Common myeloid progenitor, CD34-positive (primary cell): ENCODE data around the gene SUFU.

ENCODE experiments used
- CTCF ChIA-PET: fragments of 350-600 bp; sonication (Branson Sonifier 250); formaldehyde crosslinking; loops from one replicate; lab custom pipeline; 2021; ENCODE audit warnings: antibody characterized with exemption; lab: Charles Lee
- POLR2A ChIA-PET: fragments of 350-600 bp; sonication (Branson Sonifier 250); formaldehyde crosslinking; loops from one replicate; lab custom pipeline; 2021; ENCODE audit warnings: antibody characterized with exemption; lab: Charles Lee
- DNase-seq, 3 donors: peaks; one replicate each; pipeline versions ENCODE4 v3.0.0 to v3.0.0-alpha.2; 2013
- H3K27ac ChIP-seq, 2 experiments: 1 replicate in 1 of 2; 2 replicates in 1 of 2; pipeline ENCODE4 v1.7.0; 2013; ENCODE audit warnings: inconsistent platforms in 2 of 2, low read length in 2 of 2, mild to moderate bottlenecking in 2 of 2, low read depth in 1 of 2, moderate library complexity in 1 of 2; ENCODE audit not compliant: severe bottlenecking in 2 of 2, insufficient read depth in 1 of 2, poor library complexity in 1 of 2
- H3K27me3 ChIP-seq, 5 experiments: replicated peaks in 2 of 5; 1 replicate in 3 of 5; 2 replicates in 2 of 5; pipeline versions ENCODE4 v1.6.1 to v1.7.0; 2013; ENCODE audit warnings: low read length in 4 of 5, mild to moderate bottlenecking in 2 of 5, moderate library complexity in 2 of 5, inconsistent platforms in 1 of 5; ENCODE audit not compliant: insufficient read depth in 5 of 5, control insufficient read depth in 4 of 5
- H3K36me3 ChIP-seq, 4 experiments: 1 replicate in 2 of 4; 2 replicates in 2 of 4; pipeline versions ENCODE4 v1.6.1 to v1.7.0; 2013; ENCODE audit warnings: low read length in 3 of 4, control low read depth in 1 of 4, mild to moderate bottlenecking in 1 of 4; ENCODE audit not compliant: control insufficient read depth in 4 of 4, insufficient read depth in 4 of 4
- H3K4me1 ChIP-seq, 4 experiments: 1 replicate in 3 of 4; 2 replicates in 1 of 4; pipeline versions ENCODE4 v1.6.1 to v1.7.1; 2013; ENCODE audit warnings: low read length in 3 of 4, mild to moderate bottlenecking in 3 of 4, control low read depth in 1 of 4, inconsistent platforms in 1 of 4, moderate library complexity in 1 of 4; ENCODE audit not compliant: control insufficient read depth in 4 of 4, insufficient read depth in 4 of 4; ENCODE audit errors: control extremely low read depth in 1 of 4
- H3K4me3 ChIP-seq, 7 experiments: 1 replicate in 4 of 7; 2 replicates in 3 of 7; pipeline versions ENCODE4 v1.5.1 to v1.7.0; 2013; ENCODE audit warnings: mild to moderate bottlenecking in 7 of 7, low read length in 6 of 7, moderate library complexity in 6 of 7, inconsistent platforms in 2 of 7, low read depth in 2 of 7, control low read depth in 1 of 7; ENCODE audit not compliant: insufficient read depth in 4 of 7, control insufficient read depth in 1 of 7; ENCODE audit errors: extremely low read depth in 1 of 7
- H3K9me3 ChIP-seq, 5 experiments: 1 replicate in 4 of 5; 2 replicates in 1 of 5; pipeline versions ENCODE4 v1.6.1 to v1.7.1; 2013; ENCODE audit warnings: low read length in 4 of 5, mild to moderate bottlenecking in 2 of 5, inconsistent platforms in 1 of 5, low read depth in 1 of 5, moderate library complexity in 1 of 5; ENCODE audit not compliant: control insufficient read depth in 4 of 5, insufficient read depth in 2 of 5; ENCODE audit errors: control extremely low read depth in 1 of 5
- WGBS: methylation state at CpG from one replicate; pipeline ENCODE4 v1.1.5; 2013; ENCODE audit not compliant: insufficient coverage; 5-methylcytosine and 5-hydroxymethylcytosine counted together

SUFU gene

DNA sequence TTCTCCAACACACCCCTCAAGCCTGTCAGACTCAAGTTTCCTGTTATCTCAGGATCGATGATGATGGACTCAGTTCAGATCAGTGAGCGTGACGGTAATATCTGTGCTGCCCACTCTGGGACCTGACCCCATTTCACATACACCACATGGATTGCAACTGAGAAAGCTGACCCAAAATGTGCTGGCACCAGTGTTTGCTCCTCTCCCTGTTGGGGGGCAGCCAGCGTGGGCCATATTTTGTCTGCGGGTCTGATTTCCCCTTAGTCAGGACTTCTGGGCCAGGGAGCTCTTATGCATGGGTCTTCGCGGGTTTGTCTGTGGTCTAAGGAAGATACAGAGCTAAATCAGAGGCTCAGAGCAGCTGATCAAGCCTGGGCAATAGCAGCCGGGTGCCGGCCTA is 97.9 kb downstream of the SUFU start:
- POLR2A ChIA-PET: interaction anchor here (1.2 to 2.7 kb wide), 2 partner anchors 10 to 43 kb away, joined by 3 to 10 read pairs; partner anchors contain the start of gene TRIM8
- WGBS: 87% methylated on average over 4 of the region's 9 CpGs
- Histone ChIP-seq H3K4me3 (no peak overlapping the region), H3K27me3 (no peaks in the 10 kb centered on the region), H3K4me1 (peaks cover 13 to 94% (median 84%) of the 10 kb centered on the region in 4 experiments), H3K36me3 (peaks cover 0 to 10% (median 3%) of the 10 kb centered on the region in 4 experiments), H3K27ac (peak overlapping the region; percentile 42 to 91), H3K9me3 (no peaks in the 10 kb centered on the region)
- DNase-seq: peak in 1 of 3 donors; percentile 36
- CTCF ChIA-PET: interaction anchor here (1.0 to 13.4 kb wide), 7 partner anchors 10 to 60 kb away, joined by 3 to 154 read pairs (median 4); no protein-coding TSS in a partner anchor

DNA sequence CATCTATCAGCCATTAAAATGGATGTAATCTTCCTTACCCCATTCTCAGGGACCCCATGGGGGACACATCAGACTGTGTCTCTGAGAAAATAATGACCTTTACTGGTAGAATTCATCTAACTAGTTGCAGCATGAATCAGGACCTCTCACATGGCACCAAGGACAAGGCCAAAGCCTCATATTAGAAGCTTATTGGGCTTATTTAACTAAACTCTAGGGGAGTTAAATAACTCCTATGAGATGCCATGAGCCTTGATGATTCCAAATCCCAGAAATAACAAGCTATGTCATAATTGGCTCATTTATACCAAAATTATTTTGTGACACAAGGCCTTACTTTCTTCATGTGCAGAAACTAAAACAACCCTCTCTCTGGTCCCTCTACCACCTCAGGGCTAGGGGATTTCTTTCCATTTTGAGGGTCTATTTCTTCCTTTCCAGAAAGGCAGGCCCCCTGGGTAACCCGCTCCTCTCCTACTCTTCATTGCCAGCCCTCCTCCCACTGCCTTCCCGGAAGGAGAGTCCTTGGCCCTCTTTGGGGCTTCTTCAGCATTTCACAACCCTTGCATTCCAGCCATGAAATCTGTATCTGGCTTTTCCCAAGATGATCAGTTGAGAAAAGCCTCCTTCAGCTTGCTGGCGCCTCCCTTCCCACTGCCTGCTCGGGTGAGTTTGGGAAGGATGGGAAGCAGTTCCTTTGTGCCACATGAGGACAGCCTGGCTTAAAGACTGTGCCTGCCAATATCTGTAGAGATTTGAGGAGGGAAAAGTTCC is 98.7 kb downstream of the SUFU start:
- POLR2A ChIA-PET: interaction anchor here (1.2 to 2.7 kb wide), 3 partner anchors 9 to 44 kb away, joined by 3 to 12 read pairs (median 10); partner anchors contain the start of gene TRIM8
- CTCF ChIA-PET: interaction anchor here (1.1 to 13.4 kb wide), 9 partner anchors 9 to 59 kb away, joined by 3 to 154 read pairs (median 5); no protein-coding TSS in a partner anchor
- Histone ChIP-seq H3K4me3 (no peak overlapping the region), H3K27ac (peak overlapping the region; percentile 56 to 91), H3K4me1 (peaks cover 9 to 86% (median 76%) of the 10 kb centered on the region in 4 experiments), H3K9me3 (no peaks in the 10 kb centered on the region), H3K36me3 (peaks cover 0 to 8% (median 3%) of the 10 kb centered on the region in 4 experiments), H3K27me3 (no peaks in the 10 kb centered on the region)
- 96% methylated on average over 3 of the region's 4 CpGs for WGBS
- no peak for DNase-seq

DNA sequence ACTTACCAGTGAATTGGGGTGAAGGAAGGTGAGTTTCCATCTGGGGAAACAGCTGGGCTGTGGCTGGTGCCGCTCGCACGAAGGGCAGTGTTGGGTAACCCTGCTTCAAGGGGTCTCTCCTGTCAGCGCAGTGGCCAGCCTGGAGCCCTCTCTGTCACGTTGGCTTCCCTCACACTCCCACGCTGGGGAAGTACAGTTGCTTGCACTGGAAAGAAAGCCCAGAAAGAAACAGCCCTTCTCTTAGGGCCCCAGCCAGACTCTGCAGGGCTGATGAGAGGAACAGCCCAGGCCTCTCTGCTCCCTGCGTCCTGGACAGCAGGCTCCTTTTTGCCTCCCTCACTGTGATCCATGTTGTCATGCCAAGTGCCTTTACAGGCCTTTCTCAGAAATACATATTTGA is 100.2 kb downstream of the SUFU start:
- H3K36me3 ChIP-seq: peaks cover 0 to 4% (median 3%) of the 10 kb centered on the region in 4 experiments
- ChIA-PET POLR2A (interaction anchor here (0.6 to 2.2 kb wide), 3 partner anchors 38 to 210 kb away, joined by 3 to 12 read pairs (median 3); no protein-coding TSS in a partner anchor), CTCF (interaction anchor here (1.3 to 14.6 kb wide), 6 partner anchors 5 to 107 kb away, joined by 3 to 154 read pairs (median 10); no protein-coding TSS in a partner anchor)
- H3K9me3 ChIP-seq: no peaks in the 10 kb centered on the region
- H3K4me3 ChIP-seq: peak overlapping the region in 3 of 7 experiments; percentile 7 to 29 (median 17)
- peak; percentile 74 to 93 (median 92) for DNase-seq
- no peaks in the 10 kb centered on the region for H3K27me3 ChIP-seq
- peak overlapping the region; percentile 56 to 91 for H3K27ac ChIP-seq
- peaks cover 9 to 71% (median 61%) of the 10 kb centered on the region in 4 experiments for H3K4me1 ChIP-seq
- 17% methylated on average over 7 of the region's 7 CpGs for WGBS

DNA sequence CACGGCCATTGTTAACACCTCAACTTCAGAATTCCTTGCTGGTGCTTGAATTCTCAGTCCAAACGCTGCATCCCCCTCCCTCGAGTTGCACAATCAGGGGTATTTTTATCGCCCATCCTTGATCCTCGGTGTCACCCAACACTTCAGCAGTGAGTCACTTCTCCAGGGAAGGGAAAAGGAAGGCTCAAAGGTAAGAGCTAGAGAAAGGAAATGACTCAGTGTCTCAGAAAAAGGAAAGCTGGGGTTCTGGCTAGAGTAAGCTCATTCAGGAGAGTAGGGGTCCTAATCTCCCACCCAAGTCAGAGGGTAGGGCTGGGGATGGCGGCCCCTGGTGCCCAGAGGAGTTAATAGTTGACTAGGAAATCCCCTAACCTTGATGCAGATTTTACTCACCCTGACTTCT is 100.7 kb downstream of the SUFU start:
- peaks cover 9 to 66% (median 56%) of the 10 kb centered on the region in 4 experiments for H3K4me1 ChIP-seq
- H3K4me3 ChIP-seq: peak overlapping the region in 2 of 7 experiments; percentile 17 to 29
- H3K36me3 ChIP-seq: peaks cover 0 to 4% (median 3%) of the 10 kb centered on the region in 4 experiments
- POLR2A ChIA-PET: interaction anchor here (0.6 to 2.2 kb wide), 3 partner anchors 38 to 211 kb away, joined by 3 to 12 read pairs (median 3); no protein-coding TSS in a partner anchor
- peak overlapping the region; percentile 56 to 91 for H3K27ac ChIP-seq
- H3K9me3 ChIP-seq: no peaks in the 10 kb centered on the region
- WGBS: 67% methylated on average over 3 of the region's 6 CpGs
- CTCF ChIA-PET: interaction anchor here (0.9 to 14.6 kb wide), 8 partner anchors 5 to 106 kb away, joined by 3 to 154 read pairs (median 3); no protein-coding TSS in a partner anchor
- DNase-seq: peak; percentile 52 to 79 (median 73)
- no peaks in the 10 kb centered on the region for H3K27me3 ChIP-seq

DNA sequence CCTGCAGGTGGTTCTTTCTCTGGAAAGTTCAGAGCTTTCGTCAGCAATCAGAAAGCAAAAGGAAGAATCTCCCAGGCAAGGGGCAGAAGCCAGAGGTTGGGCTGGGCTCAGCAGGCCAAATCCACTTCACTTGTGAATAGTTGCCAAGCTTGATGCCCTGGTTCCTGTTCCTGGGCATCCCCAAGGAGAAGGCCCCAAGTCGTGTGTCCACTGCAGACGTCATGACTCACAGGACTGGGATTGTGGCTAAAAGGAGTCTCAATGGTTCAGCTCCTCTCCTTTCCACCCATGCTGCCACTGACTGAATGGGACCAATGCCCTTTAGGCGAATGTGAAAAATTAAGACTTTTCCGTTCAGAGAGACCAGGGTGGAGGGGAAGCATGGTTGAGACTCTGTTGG is 101.9 kb downstream of the SUFU start:
- ChIA-PET POLR2A (no interaction called here), CTCF (interaction anchor here (1.1 to 14.6 kb wide), 7 partner anchors 6 to 37 kb away, joined by 3 to 154 read pairs (median 3); no protein-coding TSS in a partner anchor)
- no peaks in the 10 kb centered on the region for H3K27me3 ChIP-seq
- 84% methylated on average over 3 of the region's 5 CpGs for WGBS
- peaks cover 8 to 54% (median 44%) of the 10 kb centered on the region in 4 experiments for H3K4me1 ChIP-seq
- no peak for DNase-seq
- H3K4me3 ChIP-seq: no peak overlapping the region
- peak overlapping the region in 1 of 2 experiments; percentile 44 for H3K27ac ChIP-seq
- H3K36me3 ChIP-seq: peaks cover 0 to 4% (median 3%) of the 10 kb centered on the region in 4 experiments
- no peaks in the 10 kb centered on the region for H3K9me3 ChIP-seq

DNA sequence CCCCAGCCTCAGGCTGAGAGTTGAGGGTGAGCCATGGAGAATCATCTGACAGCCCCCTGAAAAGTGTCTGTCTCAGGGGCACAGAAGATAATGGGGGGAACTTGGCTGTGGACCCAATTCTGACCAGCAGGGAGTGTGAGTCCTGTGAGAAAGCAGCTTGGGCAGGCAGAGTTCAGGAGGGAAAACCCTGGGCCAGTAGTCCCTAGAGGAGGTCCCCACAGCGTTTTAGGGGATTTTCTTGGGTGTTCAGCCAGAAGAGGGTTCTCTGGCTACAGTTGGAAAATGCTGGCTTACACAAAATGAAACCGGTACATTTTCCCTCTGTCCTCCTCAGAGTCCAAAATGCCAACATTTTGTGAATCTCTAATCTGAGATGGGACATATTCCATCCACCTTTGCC is 104.7 kb downstream of the SUFU start:
- H3K36me3 ChIP-seq: peaks cover 0 to 2% (median 0%) of the 10 kb centered on the region in 4 experiments
- no peak overlapping the region for H3K27ac ChIP-seq
- CTCF ChIA-PET: interaction anchor here (1.0 to 14.6 kb wide), 4 partner anchors 9 to 36 kb away, joined by 3 to 154 read pairs (median 3); partner anchors contain the start of gene TRIM8
- no peaks in the 10 kb centered on the region for H3K9me3 ChIP-seq
- peaks cover 6 to 53% (median 47%) of the 10 kb centered on the region in 4 experiments for H3K4me1 ChIP-seq
- 93% methylated on average over 2 of the region's 2 CpGs for WGBS
- no peaks in the 10 kb centered on the region for H3K27me3 ChIP-seq
- peak in 1 of 3 donors; percentile 41 for DNase-seq
- POLR2A ChIA-PET: interaction anchor here (0.5 to 1.1 kb wide), 2 partner anchors 8 to 35 kb away, joined by 3 read pairs; partner anchors contain the start of gene TRIM8
- H3K4me3 ChIP-seq: no peak overlapping the region
